ENCODE results near the gene KLHDC3.
"Not testable (repeated sequence)": the region's sequence is repeated elsewhere in the genome, so short reads cannot be mapped to it uniquely, and the experiment has no call there.

KLHDC3 gene

GRCh38 chr6:42989923-42990322 lies 24.1 kb upstream of the KLHDC3 start:
- DNase-seq: no peak

GRCh38 chr6:42993445-42993844 lies 20.6 kb upstream of the KLHDC3 start:
- DNase-seq: no peak

GRCh38 chr6:42996513-42996912 lies 17.5 kb upstream of the KLHDC3 start:
- no peak for DNase-seq

DNA sequence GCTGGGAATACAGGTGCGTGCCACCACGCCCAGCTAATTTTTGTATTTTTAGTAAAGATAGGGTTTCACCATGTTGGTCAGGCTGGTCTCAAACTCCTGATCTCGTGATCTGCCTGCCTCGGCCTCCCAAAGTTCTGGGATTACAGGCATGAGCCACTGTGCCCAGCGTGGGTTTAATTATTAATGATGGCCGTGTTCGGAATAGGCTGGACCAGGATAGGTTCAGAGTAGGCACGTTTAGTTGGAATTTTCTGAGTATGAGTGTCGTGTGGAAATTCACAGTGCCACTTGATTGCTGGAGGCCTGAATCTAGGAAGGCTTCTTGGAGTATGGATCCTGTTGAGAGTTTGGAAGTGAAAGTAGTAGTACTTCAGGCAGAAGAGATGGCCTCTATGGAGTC lies 15.8 kb upstream of the KLHDC3 start:
- not testable (repeated sequence) for DNase-seq

GRCh38 chr6:43001843-43002242 lies 12.2 kb upstream of the KLHDC3 start:
- DNase-seq: no peak

- DNase-seq: no peak
Measured at GRCh38 chr6:43005844-43006243, 8.2 kb upstream of the KLHDC3 start.

- no peak for DNase-seq
Measured at GRCh38 chr6:43006251-43006650, 7.8 kb upstream of the KLHDC3 start.

DNA sequence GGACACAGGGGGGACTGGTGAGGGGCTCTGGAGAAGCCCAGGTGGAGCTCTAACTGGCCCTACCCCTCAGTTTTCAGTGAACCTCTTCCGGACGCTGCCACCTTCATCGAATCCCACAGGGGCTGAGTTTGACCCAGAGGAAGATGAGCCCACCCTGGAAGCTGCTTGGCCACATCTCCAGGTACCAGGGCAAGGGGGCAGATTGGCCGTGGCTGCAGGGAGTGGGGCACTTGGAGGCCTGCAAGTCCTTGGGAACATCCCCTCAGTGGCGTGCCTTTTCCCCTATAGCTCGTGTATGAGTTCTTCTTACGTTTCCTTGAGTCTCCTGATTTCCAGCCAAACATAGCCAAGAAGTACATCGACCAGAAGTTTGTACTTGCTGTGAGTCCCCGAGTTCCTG lies 6.9 kb upstream of the KLHDC3 start:
- DNase-seq: no peak

DNA sequence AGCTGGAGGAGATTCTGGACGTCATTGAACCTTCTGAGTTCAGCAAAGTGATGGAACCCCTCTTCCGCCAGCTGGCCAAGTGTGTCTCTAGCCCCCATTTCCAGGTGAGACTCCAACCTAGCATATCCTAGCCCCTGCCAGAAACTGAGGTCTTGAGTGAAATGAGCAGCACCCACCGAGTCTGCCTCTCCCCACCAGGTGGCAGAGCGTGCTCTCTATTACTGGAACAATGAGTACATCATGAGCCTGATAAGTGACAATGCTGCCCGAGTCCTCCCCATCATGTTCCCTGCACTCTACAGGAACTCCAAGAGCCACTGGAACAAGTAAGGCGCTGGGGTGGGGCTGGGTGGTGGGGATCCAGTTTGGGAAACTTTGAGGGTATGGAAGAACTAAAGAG lies 4.9 kb upstream of the KLHDC3 start:
- peak; percentile 37 for DNase-seq

DNA sequence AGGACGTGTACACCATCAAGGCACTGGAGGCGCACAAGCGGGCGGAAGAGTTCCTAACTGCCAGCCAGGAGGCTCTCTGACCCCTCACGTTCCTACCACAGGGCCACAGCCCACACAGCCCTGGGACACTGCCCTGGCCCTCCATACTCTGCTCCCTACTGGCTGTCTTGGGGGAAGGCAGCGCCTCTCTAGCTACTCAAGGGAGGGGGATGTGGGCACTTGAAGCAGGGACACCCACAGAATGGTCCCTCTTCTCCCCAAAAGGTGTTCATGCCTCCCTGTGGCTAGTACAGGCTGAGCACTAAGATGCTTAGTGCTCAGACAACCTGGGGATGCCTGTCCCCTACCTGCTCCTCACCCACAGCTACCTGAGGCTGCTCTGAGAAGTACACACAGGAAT lies 2.8 kb upstream of the KLHDC3 start:
- DNase-seq: no peak

DNA sequence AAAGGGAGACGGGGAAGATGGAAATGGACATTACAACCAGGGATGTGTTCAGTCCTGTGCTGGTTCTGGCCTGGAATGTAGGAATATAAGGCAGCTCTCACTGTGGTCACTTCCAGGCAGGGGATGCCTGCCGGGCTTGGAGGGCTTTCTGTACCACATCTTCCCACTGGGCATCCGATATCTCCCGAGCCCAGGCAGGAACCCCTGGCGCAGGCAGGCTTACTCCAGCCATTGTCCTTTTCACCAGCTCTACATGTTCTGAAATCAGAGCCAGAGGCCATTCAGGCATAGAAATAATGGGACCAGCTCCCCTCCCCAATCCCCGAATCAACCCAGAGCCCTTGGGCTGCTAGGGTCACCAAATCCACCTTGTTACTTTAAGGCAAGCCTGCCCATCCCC lies 1.7 kb upstream of the KLHDC3 start:
- no peak for DNase-seq

DNA sequence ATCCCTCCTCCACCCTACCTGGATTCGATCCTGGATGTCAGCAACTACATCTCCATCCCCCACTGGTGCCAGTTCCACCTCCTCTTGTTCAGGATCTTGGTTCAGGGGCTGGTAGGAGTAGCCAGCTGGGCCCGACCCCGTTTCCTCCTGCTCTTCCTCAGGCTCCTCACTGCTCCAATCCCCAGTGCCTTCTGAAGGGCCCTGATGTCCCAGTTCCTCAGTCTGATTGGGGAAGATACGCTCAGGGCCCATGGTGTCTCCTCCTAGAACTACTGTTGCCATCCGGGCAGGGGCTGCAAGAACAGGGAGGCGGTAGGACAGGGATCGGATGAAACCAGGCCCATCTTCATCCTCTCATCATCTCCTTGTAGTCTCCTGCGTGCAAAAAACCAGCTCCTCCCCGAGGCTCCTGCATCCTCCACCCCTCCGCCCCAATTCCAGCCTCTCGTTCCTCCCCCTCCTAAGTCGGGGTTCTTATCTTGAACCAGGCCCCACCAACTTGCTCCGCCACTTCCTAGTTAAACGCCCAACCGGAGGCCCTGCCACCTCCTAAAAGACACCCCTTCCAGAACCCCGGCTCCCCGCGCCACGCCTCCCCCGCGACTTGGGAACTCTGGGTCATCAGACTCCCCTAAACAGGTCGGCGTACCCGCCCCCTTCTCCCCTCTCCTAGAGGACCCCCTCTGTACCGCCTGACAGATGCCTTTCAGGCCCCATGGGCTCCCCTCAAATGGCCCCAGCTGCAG lies 779 bp upstream of the KLHDC3 start:
- DNase-seq: no peak

DNA sequence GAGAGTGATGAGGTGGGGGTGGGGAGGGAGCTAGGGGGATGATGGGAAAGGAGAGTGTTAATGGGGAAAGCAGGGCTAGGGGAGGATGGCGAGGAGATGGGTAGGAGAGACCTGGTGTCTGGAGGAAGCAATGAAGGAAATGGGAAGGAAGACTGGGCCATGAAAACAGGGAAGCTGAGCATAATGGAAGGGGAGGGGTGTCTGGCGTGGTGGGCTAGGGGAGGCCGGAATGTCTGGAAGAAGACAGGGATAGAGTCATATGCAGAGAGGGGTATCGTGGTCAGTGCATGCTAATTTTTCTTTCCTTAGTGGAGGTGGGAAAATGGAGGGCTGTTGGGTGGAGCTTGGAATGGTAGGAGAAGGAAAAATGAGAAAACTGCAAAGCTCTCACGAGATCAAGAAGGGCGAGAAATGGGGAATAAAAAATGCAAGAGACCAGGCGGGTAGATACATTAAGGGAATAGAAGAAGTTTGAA lies 423 bp downstream of the KLHDC3 start:
- DNase-seq: no peak

DNA sequence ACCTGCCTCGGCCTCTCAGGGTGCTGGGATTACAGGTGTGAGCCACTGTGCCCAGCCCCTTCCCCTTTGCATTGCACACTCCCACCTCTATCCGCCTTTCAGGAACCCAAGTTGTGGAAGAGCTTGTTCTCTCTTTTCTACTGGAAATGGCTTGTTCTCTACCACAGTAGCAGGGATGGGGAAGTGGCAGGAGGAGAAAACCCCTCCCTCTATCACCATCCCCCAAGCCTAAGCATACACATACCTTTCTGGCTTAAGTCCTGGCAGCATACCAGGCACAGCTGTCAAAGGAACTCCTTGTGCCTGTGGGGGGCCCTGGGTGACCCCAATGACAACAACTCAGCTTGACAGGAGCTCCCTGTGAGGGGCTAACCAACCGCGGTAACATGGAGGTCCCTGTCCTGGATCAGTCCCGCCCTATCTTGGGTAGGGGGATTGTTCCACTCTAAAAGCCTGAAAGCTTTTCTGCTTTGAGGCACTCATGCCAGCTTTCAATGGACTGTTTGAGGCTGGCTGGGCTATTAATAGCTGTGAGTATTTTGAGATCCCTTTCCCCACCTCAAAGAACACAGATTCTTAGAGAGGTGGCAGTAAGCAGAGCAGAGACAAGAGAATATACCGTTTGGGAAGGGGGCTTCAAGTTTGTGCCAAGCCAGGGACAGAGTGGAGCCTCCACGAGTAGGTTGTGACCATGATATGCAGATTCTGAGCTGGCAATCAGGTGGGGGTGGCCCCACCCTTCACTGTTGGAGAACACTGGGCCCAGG lies 2.3 kb downstream of the KLHDC3 start:
- DNase-seq: no peak

- DNase-seq: no peak
Measured at GRCh38 chr6:43016943-43017334, 2.9 kb downstream of the KLHDC3 start.

- DNase-seq: no peak
Measured at GRCh38 chr6:43019152-43019551, 5.1 kb downstream of the KLHDC3 start.

- no peak for DNase-seq
Measured at GRCh38 chr6:43020052-43020705, 6.1 kb downstream of the KLHDC3 start.

DNA sequence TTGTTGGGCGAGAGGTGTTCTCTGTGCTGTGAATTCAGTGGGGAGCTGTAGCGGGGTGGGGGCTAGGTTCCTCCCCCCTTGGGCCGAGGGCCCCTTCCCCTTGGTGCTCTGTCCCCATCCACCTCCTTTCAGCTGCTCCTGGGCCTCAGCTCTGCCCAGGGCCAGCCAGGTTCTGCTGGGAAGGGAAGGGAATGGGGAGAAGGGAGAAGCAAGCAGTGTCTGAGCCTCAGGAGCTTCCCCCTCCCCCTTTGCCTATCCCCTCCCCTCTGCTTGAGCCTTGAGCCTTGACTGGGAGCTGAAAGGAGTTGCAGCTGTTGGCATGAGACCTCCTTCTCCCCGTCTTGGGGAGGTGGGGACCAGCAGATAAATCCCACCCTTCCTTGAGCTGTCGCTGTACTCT lies 6.8 kb downstream of the KLHDC3 start:
- DNase-seq: no peak

GRCh38 chr6:43021270-43022047 lies 7.4 kb downstream of the KLHDC3 start, which contains the start of gene RRP36:
RRP36 (plus strand) TSS chr6:43021623; CDS start chr6:43021655, 32 bp downstream.
- peak; percentile 59 for DNase-seq

GRCh38 chr6:43024436-43024835 lies 10.4 kb downstream of the KLHDC3 start:
- DNase-seq: no peak

DNA sequence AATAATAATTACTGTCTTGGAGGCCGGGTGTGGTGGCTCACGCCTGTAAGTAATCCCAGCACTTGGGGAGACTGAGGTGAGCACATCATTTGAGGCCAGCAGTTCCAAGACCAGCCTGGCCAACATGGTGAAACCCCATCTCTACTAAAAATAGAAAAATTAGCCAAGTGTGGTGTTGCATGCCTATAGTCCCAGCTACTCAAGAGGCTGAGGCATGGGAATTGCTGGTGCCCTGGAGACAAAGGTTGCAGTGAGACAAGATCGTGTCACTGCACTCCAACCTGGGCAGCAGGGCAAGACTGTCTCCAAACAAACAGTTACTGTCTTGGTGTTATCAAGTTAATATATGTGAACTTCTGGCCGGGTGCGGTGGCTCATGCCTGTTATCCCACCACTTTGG lies 12.3 kb downstream of the KLHDC3 start:
- DNase-seq: no peak

DNA sequence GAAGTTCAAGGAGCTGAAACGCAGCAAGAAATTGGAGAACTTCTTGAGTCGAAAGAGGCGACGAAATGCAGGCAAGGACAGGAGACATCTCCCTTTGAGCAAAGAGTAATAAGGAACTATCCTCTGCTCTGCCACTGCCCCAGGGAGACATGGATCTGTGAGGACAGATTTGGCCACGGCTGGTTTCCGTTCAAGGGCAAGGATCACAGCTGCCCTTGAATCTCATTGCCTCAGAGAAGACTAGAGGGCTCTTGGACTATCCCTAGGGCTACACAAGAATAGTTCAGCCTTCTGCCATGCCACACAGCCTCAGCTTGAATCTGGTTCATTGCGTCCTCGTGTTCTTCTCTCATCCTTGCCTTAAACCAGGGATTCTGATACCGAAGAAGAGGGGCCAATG lies 15.1 kb downstream of the KLHDC3 start:
- no peak for DNase-seq

DNA sequence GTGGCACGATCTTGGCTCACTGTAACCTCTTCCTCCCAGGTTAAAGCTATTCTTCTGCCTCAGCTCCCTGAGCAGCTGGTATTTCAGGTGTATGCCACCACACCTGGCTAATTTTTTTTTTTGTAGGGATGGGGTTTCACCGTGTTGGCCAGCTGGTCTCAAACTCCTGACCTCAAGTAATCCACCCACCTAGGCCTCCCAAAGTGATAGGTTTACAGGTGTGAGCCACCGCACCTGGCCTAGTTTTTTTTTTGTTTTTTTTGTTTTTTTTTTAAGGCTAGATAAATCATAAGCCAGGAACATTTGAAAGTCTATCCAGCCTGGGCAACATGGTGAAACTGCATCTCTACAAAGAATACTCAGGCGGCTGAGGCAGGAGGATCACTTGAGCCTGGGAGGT lies 18.3 kb downstream of the KLHDC3 start:
- no peak for DNase-seq

Data from activated CD4-positive, alpha-beta T cell treated with anti-CD3 and anti-CD28 coated beads, Interleukin-2, amount 50 U/mL, for 1 hour (primary cell).